ENCODE measurements around the gene KERA.

DNA sequence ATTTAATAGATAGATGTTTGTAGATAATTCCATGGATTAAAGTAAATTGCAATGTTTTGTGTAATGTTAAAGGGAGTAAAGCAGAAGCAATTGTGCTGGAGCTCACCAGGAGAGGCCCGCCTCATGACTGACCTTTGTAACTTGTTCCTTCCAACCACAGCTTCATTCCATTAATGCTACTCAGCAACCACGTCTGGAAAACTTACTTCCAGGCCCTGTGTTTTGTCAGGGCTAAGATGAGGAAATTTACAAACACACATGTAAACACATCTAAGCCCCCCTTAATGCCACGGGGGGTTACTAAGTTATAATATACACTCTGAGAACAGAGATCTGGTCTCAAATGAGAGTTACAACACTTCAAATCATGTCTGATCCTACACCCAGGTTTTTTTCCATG lies 41.1 kb upstream of the KERA start:
- no peak for TF ChIP-seq EGR1 (conservative IDR thresholded peaks at IDR 0.05)
- TF ChIP-seq FOXP1 (CRISPR knock-in tag; IDR thresholded peaks at IDR 0.05): no peak
- no peak for TF ChIP-seq EP300 (IDR thresholded peaks at IDR 0.05; ENCODE audit: low read length)
- TF ChIP-seq, protein P1, sequence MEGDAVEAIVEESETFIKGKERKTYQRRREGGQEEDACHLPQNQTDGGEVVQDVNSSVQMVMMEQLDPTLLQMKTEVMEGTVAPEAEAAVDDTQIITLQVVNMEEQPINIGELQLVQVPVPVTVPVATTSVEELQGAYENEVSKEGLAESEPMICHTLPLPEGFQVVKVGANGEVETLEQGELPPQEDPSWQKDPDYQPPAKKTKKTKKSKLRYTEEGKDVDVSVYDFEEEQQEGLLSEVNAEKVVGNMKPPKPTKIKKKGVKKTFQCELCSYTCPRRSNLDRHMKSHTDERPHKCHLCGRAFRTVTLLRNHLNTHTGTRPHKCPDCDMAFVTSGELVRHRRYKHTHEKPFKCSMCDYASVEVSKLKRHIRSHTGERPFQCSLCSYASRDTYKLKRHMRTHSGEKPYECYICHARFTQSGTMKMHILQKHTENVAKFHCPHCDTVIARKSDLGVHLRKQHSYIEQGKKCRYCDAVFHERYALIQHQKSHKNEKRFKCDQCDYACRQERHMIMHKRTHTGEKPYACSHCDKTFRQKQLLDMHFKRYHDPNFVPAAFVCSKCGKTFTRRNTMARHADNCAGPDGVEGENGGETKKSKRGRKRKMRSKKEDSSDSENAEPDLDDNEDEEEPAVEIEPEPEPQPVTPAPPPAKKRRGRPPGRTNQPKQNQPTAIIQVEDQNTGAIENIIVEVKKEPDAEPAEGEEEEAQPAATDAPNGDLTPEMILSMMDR (IDR thresholded peaks at IDR 0.05 in 2 of 3, conservative IDR thresholded peaks at IDR 0.05 in 1 of 3; ENCODE audit: insufficient read depth in 2 of 3, low read depth in 1 of 3, low read length in 3 of 3): no peak
- TF ChIP-seq ZNF184 (CRISPR knock-in tag; IDR thresholded peaks at IDR 0.05): no peak
- no peak for TF ChIP-seq MEF2D (tag; conservative IDR thresholded peaks at IDR 0.05; ENCODE audit: low read depth)
- TF ChIP-seq FOXM1 (IDR thresholded peaks at IDR 0.05; ENCODE audit: low read depth): no peak
- TF ChIP-seq FOXM1 (CRISPR knock-in tag; IDR thresholded peaks at IDR 0.05; ENCODE audit: low read depth): no peak
- TF ChIP-seq, protein P2, sequence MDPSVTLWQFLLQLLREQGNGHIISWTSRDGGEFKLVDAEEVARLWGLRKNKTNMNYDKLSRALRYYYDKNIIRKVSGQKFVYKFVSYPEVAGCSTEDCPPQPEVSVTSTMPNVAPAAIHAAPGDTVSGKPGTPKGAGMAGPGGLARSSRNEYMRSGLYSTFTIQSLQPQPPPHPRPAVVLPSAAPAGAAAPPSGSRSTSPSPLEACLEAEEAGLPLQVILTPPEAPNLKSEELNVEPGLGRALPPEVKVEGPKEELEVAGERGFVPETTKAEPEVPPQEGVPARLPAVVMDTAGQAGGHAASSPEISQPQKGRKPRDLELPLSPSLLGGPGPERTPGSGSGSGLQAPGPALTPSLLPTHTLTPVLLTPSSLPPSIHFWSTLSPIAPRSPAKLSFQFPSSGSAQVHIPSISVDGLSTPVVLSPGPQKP (CRISPR knock-in tag; IDR thresholded peaks at IDR 0.05): no peak
- TF ChIP-seq, protein P3, sequence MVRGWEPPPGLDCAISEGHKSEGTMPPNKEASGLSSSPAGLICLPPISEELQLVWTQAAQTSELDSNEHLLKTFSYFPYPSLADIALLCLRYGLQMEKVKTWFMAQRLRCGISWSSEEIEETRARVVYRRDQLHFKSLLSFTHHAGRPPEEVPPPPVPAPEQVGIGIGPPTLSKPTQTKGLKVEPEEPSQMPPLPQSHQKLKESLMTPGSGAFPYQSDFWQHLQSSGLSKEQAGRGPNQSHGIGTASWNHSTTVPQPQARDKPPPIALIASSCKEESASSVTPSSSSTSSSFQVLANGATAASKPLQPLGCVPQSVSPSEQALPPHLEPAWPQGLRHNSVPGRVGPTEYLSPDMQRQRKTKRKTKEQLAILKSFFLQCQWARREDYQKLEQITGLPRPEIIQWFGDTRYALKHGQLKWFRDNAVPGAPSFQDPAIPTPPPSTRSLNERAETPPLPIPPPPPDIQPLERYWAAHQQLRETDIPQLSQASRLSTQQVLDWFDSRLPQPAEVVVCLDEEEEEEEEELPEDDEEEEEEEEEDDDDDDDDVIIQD (CRISPR knock-in tag; IDR thresholded peaks at IDR 0.05): no peak
- no peak for TF ChIP-seq CHCHD3 (CRISPR knock-in tag; IDR thresholded peaks at IDR 0.05)
- TF ChIP-seq NR2C2 (CRISPR knock-in tag; IDR thresholded peaks at IDR 0.05): no peak
- TF ChIP-seq NR2C2 (tag; IDR thresholded peaks at IDR 0.05): no peak
- TF ChIP-seq CEBPB (tag; IDR thresholded peaks at IDR 0.05): no peak
- TF ChIP-seq SP2 (IDR thresholded peaks at IDR 0.05; ENCODE audit: extremely low read depth, low read depth, low read length, poor library complexity, severe bottlenecking): no peak
- no peak for TF ChIP-seq SIX5 (IDR thresholded peaks at IDR 0.05; ENCODE audit: borderline replicate concordance in 1 of 2, insufficient read depth in 1 of 2, low read depth in 1 of 2, low read length in 2 of 2)
